ENCODE measurements around the gene CSAG1.
"Not testable (repeated sequence)": the region's sequence is repeated elsewhere in the genome, so short reads cannot be mapped to it uniquely, and the experiment has no call there.

The CSAG1 gene, protein sequence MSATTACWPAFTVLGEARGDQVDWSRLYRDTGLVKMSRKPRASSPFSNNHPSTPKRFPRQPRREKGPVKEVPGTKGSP

GRCh38 chrX:152733261-152733975 lies at the start of gene CSAG1, which contains the start of gene MAGEA12:
CSAG1 (minus strand) TSS chrX:152733721; CDS start chrX:152732460, 1,261 bp downstream.
MAGEA12 (plus strand) TSS chrX:152733757; CDS start chrX:152736162, 2,405 bp downstream.
- no peak for DNase-seq (ENCODE audit: low read depth)

- not testable (repeated sequence) for DNase-seq (ENCODE audit: low read depth)
Observed at GRCh38 chrX:152769549-152770289, 36.2 kb upstream of the CSAG1 start, which contains the start of gene MAGEA6. MAGEA6 (minus strand) TSS chrX:152769689; CDS start chrX:152767650, 2,039 bp downstream.

- not testable (repeated sequence) for DNase-seq (ENCODE audit: low read depth)
Observed at GRCh38 chrX:152766562-152766961, 33.0 kb upstream of the CSAG1 start.

DNA sequence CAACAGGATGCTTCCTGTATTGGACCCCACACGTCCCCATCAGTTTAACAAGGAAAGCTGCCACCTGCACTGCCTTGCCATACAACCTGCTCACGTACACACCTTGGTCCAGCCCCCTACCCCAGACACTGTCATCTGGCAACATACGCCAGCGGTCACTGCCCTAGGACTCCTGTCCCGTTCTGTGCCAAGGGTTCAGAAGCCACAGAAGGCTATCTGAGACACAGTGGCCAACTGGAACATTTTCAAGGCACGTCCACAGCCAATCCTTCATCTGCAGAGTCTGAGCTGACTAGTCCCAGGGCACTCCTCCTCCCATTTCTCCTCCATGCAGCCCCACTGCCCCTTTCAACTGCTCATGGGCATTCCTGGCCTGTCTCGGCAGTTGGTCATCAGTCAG lies 28.1 kb upstream of the CSAG1 start:
- DNase-seq (ENCODE audit: low read depth) = not testable (repeated sequence)

- not testable (repeated sequence) for DNase-seq (ENCODE audit: low read depth)
Observed at GRCh38 chrX:152759544-152759943, 26.0 kb upstream of the CSAG1 start.

- not testable (repeated sequence) for DNase-seq (ENCODE audit: low read depth)
Observed at GRCh38 chrX:152758918-152759317, 25.4 kb upstream of the CSAG1 start, which contains the start of gene CSAG3. CSAG3 (plus strand) TSS chrX:152759218.

DNA sequence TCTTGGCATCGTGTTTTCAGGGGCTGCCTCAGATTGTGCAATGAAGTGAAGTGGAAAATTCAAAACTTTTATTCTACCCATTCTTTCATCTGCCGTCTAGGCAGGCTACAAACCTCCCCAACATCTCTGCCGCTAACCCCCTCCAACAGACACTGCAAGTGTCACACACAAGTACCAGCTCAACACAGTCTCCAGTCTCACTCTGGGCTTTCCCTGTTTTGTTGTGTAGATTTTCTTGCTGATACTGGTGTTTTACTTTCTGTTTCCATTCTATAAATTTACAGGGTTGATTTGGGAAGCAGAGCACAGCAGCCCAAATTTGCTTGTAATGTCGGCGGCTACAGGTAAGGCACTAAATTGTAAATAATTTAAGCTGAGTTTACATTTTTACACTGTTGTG lies 21.4 kb upstream of the CSAG1 start:
- DNase-seq (ENCODE audit: low read depth) = not testable (repeated sequence)

DNA sequence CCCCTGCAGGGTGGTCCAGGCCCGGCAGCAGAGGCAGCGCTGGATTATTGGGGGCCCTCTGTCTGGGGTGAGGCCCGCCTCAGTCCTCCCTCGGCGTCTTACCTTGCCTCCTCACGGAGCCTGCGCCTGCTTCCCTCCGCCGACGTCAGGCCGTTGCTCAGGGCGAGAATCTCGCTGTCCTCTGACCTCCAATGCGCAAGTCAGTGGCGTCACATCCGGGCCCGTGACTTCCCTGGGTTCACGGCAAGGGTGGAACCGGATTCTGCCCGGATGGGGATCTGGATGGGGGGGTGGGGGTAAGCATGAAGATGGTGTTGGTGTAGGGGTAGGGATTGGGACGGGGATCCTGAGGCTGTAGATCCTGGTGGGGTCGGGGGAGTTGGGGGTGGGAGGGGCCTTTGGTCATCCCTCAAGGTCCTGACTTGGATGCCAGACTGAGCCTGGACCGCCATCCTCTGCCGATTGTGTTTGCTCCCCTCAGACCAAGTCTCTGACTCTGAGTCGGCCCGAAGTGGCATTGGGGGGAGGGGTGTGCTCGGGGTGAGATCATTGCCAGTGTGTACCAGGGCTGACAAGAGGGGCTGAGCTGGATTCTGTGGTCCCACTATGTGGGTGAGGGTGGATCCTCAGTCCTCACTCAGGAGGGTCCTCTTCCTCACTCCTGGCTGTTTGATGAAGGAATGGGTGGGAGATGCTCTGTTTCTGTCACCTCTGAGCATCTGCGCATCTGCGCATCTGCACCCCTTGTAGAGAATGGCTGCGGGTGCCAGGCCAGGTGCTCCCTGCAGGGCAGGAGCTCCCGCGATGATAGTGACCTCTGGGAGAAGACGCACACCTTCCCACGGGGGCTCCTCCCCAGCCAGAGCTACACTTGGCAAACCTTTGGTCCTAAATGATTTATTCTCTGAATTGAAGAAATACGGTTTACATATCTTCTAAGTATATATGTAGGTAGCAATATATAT lies 20.4 kb upstream of the CSAG1 start, which contains the start of gene MAGEA2:
Gene MAGEA2 (minus strand): TSS at position 157 of the 965 bp plus-strand sequence. CDS start 2,479 bp downstream, outside the sequence.
- DNase-seq (ENCODE audit: low read depth) = not testable (repeated sequence)

GRCh38 chrX:152738560-152738959 lies 5.0 kb upstream of the CSAG1 start:
- DNase-seq (ENCODE audit: low read depth) = no peak

DNA sequence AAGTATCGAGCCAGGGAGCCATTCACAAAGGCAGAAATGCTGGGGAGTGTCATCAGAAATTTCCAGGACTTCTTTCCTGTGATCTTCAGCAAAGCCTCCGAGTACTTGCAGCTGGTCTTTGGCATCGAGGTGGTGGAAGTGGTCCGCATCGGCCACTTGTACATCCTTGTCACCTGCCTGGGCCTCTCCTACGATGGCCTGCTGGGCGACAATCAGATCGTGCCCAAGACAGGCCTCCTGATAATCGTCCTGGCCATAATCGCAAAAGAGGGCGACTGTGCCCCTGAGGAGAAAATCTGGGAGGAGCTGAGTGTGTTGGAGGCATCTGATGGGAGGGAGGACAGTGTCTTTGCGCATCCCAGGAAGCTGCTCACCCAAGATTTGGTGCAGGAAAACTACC lies 3.0 kb upstream of the CSAG1 start:
- DNase-seq (ENCODE audit: low read depth) = not testable (repeated sequence)

- no peak for DNase-seq (ENCODE audit: low read depth)
Observed at GRCh38 chrX:152735860-152736511, 2.5 kb upstream of the CSAG1 start.

DNA sequence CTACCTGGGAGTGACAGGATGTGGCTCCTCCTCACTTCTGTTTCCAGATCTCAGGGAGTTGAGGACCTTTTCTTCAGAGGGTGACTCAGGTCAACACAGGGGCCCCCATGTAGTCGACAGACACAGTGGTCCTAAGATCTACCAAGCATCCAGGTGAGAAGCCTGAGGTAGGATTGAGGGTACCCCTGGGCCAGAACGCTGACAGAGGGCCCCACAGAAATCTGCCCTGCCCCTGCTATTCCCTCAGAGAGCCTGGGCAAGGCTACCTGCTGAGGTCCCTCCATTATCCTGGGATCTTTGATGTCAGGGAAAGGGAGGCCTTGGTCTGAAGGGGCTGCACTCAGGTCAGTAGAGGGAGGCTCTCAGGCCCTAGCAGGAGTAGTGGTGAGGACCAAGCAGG lies 1.6 kb upstream of the CSAG1 start:
- no peak for DNase-seq (ENCODE audit: low read depth)

DNA sequence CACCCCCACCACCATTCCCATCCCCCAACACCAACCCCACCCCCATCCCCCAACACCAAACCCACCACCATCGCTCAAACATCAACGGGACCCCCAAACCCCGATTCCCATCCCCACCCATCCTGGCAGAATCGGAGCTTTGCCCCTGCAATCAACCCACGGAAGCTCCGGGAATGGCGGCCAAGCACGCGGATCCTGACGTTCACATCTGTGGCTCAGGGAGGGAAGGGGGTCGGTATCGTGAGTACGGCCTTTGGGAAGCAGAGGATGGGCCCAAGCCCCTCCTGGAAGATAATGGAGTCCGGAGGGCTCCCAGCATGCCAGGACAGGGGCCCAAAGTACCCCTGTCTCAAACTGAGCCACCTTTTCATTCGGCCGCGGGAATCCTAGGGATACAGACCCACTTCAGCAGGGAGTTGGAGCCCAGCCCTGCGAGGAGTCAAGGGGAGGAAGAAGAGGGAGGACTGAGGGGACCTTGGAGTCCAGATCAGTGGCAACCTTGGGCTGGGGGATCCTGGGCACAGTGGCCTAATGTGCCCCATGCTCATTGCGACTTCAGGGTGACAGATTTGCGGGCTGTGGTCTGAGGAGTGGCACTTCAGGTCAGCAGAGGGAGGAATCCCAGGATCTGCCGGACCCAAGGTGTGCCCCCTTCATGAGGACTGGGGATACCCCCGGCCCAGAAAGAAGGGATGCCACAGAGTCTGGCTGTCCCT lies 780 bp upstream of the CSAG1 start:
- DNase-seq (ENCODE audit: low read depth) = not testable (repeated sequence)

GRCh38 chrX:152725409-152725808 lies 8.1 kb downstream of the CSAG1 start:
- DNase-seq (ENCODE audit: low read depth) = no peak

- not testable (repeated sequence) for DNase-seq (ENCODE audit: low read depth)
Observed at GRCh38 chrX:152713815-152714787, 19.4 kb downstream of the CSAG1 start, which contains the start of gene MAGEA2B. MAGEA2B (plus strand) TSS chrX:152714628; CDS start chrX:152717107, 2,479 bp downstream.

DNA sequence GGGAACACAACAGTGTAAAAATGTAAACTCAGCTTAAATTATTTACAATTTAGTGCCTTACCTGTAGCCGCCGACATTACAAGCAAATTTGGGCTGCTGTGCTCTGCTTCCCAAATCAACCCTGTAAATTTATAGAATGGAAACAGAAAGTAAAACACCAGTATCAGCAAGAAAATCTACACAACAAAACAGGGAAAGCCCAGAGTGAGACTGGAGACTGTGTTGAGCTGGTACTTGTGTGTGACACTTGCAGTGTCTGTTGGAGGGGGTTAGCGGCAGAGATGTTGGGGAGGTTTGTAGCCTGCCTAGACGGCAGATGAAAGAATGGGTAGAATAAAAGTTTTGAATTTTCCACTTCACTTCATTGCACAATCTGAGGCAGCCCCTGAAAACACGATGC lies 20.3 kb downstream of the CSAG1 start:
- not testable (repeated sequence) for DNase-seq (ENCODE audit: low read depth)

GRCh38 chrX:152709173-152709572 lies 24.3 kb downstream of the CSAG1 start, which contains the start of gene CSAG2:
CSAG2 (minus strand) TSS chrX:152709273; CDS start chrX:152709112, 161 bp downstream.
- DNase-seq (ENCODE audit: low read depth) = not testable (repeated sequence)

GRCh38 chrX:152706500-152706899 lies 27.0 kb downstream of the CSAG1 start:
- not testable (repeated sequence) for DNase-seq (ENCODE audit: low read depth)

DNA sequence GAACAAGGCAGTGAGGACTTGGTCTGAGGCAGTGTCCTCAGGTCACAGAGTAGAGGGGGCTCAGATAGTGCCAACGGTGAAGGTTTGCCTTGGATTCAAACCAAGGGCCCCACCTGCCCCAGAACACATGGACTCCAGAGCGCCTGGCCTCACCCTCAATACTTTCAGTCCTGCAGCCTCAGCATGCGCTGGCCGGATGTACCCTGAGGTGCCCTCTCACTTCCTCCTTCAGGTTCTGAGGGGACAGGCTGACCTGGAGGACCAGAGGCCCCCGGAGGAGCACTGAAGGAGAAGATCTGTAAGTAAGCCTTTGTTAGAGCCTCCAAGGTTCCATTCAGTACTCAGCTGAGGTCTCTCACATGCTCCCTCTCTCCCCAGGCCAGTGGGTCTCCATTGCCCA lies 33.1 kb downstream of the CSAG1 start:
- DNase-seq (ENCODE audit: low read depth) = not testable (repeated sequence)

Measured in GM04503 (cell line).